Measurements from ENCODE around the gene ABCA2.
A peak's percentile ranks its signal among the peaks of the same experiment; 100 is the strongest.
"Not testable (repeated sequence)": the region's sequence is repeated elsewhere in the genome, so short reads cannot be mapped to it uniquely, and the experiment has no call there.

The ABCA2 gene

GRCh38 chr9:137064027-137064879 is 36.2 kb upstream of the ABCA2 start:
- peak; percentile 29 for DNase-seq

- DNase-seq = no peak
Measured at GRCh38 chr9:137063311-137064026, 35.4 kb upstream of the ABCA2 start.

- DNase-seq = not testable (repeated sequence)
Measured at GRCh38 chr9:137062798-137063197, 34.8 kb upstream of the ABCA2 start.

DNA sequence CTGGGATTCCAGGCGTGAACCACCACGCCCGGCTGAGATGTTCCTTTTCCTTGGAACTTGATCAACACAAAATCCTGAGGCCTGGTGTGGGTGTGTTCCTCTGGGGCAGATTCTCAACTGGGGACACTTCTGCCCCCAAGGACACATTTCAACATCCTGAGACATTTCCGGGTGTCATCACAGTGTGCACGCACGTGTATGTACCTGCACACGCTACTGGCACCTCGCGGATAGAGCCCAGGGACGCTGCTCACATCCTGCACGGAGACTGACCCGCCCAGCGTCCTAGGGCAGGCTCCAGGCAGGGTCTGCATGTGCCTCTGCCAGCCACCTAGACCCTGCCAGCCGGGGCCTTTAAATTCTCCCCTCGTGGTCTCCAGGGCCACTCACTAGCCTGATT is 34.3 kb upstream of the ABCA2 start:
- no peak for DNase-seq

GRCh38 chr9:137058521-137059234 is 30.6 kb upstream of the ABCA2 start:
- DNase-seq = peak; percentile 70

DNA sequence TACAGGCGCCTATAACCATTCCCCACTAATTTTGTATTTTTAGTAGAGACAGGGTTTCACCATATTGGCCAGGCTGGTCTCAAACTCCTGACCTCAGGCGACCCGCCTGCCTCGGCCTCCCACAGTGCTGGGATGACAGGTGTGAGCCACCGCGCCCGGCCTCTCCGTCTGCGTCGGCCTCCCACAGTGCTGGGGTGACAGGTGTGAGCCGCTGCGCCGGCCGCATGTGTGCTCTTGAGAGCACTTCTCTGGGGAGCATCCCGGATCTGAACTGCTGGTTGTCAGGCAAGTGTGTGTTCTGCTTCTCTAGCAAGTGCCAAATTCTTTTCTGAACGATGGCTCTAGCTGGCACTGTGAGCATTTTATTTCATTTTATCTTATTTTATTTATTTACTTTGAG is 29.5 kb upstream of the ABCA2 start:
- peak; percentile 89 for DNase-seq

DNA sequence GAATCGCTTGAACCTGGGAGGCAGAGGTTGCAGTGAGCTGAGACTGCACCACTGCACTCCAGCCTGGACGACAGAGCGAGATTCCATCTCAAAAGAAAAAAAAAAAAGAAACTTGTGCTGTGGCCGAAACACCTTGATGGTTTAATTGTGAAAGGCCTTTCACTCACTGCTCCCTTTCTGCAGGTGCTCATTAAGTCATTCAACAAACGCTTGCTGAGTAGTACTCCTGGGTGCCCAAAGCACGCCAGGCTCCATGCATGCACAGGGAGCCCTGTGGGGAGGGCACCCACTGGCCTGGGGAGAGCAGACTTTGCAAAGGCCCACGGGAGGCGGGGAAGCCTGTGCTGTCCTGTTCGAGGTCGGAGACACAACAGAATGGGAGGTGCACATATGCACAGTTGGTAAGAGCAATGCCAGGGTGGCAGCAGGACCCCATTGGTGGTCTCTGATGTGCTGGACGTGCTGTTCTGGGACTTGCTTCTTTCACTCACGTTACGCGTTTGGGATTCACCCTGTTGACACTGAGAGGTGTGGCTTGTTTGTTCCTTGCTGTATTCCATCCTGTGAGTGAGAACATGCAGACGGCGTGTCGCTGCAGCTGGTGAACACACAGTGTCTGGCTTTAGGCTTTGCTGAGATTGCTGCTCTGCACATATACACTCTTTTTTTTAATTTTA is 28.8 kb upstream of the ABCA2 start:
- peak; percentile 50 for DNase-seq

- DNase-seq = peak; percentile 95
Measured at GRCh38 chr9:137055385-137056364, 27.6 kb upstream of the ABCA2 start.

GRCh38 chr9:137054932-137055384 is 26.9 kb upstream of the ABCA2 start:
- no peak for DNase-seq

DNA sequence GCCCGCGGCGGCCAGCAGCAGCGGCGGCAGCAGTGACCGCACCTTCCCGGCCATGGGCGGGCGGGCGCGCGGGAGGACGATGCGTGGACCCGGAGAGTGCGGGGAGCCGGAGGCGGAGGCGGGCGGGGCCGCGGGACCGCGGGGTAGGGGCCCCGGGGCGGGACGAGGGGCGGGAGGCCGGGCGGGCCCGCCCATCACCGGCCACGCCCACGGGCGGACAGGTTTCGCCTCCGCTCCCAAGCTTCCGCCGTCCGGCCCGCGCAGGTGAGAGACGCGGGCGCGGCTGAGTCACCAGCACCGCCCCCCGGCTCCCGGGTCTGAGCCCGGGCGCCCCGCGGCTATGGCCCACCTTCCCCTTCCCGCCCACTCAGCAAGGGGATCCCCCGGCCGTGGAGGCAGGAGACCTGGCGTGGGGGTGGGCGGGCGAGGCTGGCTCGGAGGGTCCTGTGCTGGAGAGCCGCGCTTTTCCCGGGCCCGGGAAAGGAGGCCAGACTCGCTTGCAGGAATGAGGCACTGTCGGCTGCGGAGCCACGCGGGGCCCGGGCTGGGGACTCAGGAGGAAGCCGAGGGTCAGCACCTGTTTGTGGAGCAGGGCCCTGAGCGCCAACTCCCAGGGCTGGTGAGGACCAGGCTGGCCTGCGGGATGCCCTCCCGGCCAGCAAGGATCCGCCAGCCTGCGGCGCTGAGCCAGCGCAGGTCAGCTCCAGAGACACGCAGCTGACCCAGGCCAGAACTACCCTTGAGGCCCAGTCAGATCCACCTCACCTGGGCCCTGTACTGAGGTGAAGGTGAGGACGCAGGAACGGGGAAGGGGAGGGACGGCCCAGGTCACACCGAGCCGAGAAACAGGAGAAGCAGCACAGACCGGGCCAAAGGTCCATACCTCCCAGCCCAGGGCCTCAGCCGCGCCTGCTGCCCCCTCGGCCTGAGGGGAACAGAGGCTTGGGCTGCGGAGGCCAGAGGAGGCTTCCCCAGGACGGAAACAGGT is 26.2 kb upstream of the ABCA2 start, which contains the start of gene ENTPD2:
Gene ENTPD2, minus strand, starts transcription at position 118 of the 988 bp plus-strand sequence. Its CDS starts 64 bp downstream, at position 54.
- DNase-seq = no peak

- DNase-seq = no peak
Measured at GRCh38 chr9:137052998-137053943, 25.2 kb upstream of the ABCA2 start.

GRCh38 chr9:137052293-137052692 is 24.3 kb upstream of the ABCA2 start:
- no peak for DNase-seq

DNA sequence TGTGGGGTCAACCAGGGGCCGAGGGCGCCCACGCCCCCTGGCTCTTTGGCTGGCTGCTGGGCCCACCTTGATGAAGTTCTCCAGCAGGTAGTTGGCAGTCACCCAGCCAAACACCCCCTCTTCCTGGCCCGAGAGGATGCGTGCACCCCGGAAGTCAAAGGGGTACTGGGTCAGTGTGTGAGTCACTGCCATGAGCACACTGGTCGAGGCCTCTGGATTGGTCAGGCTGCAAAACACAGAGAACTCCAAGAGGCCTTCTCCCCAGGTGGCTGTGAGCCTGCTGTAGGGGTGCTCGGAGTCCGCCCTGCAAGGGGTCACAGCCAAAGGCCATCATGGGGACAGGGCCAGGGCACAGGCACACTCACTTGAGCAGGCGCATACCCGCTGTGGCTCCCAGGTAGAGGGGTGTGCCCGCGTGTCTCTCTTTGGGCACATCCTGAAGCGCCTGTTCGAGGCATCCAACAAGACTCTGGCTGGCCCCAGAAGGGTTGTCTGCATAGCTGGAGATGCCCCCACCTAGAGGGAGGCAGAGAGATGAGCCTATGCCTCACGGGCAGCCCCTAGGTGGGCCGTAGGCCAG is 23.2 kb upstream of the ABCA2 start:
- DNase-seq = no peak

- no peak for DNase-seq
Measured at GRCh38 chr9:137050570-137050969, 22.5 kb upstream of the ABCA2 start.

- DNase-seq = peak; percentile 65
Measured at GRCh38 chr9:137049544-137050449, 21.8 kb upstream of the ABCA2 start.

- DNase-seq = no peak
Measured at GRCh38 chr9:137048655-137049543, 20.9 kb upstream of the ABCA2 start.

Measured in NCI-H1092 treated with DMSO at 0.1 percent for 48 hours (cell line).